Right ventricle myocardium superior (tissue), 1 donor: ENCODE results near the gene DENND4A. TPM values are rescaled to one million over a fixed set of nuclear protein-coding genes. Genes with fewer than 3 reads are reported as not detected.
"Not testable (repeated sequence)": the region's sequence is repeated elsewhere in the genome, so short reads cannot be mapped to it uniquely, and the experiment has no call there.

Experiments used
- ATAC-seq: fragments of 200-7000 bp; cut with Tn5 transposase; one replicate; pipeline ENCODE4 v1.9.1; 2020; ENCODE audit warnings: mild to moderate bottlenecking; ENCODE audit not compliant: poor library complexity
- DNase-seq: peaks from one replicate; pipeline ENCODE4 v3.0.0-alpha.2; 2020
- intact Hi-C: fragments of 100-400 bp; cut with DNase I; formaldehyde crosslinking; loops from one replicate; pipeline ENCODE4 v1.11.2; 2022
- microRNA-seq: library from miRNA; unstranded; fragments of <30 nt; microRNA quantifications from one replicate; pipeline ENCODE4 v1.2.0, GENCODE V29; 2020
- total RNA-seq: library from RNA; stranded (reverse); fragmentation: NEBNext Ultra II Directional; extraction: Animal tissue kit (Norgen Biotek cat#: 25700); gene quantifications from one replicate; pipeline ENCODE4 v1.2.1, GENCODE V29; 2021
- donor health status: DM: no; HTN: yes; CAD: no; lungs with severe emphysema.

Gene DENND4A
- total RNA-seq, 1 donor from 2014 or later, result 11.8 TPM

DNA sequence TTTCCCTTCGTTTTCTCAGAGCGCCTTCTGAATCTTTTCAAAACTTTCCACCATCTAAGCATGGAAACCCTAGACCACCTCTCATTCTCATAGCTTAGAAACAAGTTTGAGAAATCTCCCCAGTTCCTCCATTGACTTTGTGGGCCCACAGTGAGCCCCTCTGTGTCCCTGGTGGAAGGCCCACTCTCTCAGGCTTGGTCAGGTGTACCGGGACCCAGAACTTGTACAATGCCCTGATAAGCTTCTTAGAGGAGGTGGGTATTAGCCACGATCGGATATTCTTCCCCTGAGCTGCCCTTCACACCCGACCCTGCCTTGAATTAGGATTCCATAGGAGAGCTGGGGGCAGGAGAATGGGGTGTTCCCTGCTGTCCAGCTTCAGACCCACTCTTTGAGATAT is 170.5 kb downstream of the DENND4A start, which contains the start of gene SLC24A1:
TSS of gene SLC24A1 (plus strand) at position 301 of the 400 bp plus-strand sequence. CDS start 2,143 bp downstream, outside the sequence.
- DNase-seq, result no peak
- intact Hi-C loops, result no loop called here
- ATAC-seq, result no peak

DNA sequence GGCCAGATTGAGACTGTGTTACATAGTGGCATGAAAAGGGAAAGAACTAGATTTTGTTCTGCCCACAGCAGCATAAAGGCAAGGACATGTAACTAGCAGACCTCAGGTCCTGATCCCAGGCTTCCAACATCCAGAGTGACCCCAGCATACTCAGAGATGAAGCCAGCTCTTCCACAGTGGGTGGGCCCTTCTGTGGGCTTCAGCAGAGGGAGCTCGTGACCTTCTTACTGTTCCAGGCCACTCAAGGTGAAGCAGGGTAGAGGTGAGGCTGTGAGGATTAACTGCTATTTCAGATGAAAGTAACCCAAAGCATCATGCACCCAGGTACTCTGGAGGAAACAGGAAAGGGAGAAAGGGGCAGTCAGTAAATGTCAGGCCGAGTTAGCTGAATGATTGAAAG is 171.3 kb downstream of the DENND4A start:
- intact Hi-C loops, result no loop called here
- ATAC-seq (no peak), DNase-seq (no peak)

DNA sequence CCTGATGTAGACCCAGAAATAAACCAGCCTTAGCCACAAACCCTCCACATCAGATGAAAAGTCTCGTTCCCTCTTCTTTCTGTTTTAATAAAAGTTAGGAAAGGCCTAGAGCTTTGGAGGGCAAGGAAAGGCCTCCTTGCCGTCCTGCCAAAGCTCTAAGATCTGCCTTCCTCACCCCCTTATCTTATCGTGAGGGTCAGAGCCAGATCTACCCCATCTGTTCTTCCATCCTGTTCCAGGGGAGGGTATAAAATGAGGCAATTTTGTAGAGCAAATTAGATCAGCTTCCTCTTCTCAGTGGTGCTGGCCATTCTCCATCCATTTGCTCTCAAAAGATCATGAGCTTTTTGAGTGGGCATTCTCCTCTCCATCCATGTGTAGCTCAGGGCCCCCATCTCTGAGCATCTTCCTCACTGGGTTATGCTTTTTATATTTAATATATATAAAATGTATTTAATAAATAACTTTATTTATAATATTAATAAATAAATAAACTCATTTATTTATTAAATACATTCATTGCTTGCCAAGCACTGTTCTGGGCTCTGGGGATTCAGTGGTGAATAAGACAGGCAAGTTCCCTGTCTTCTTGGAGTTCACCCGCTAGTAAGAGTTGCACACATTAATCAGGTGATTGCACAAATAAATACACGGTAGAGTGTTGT is 172.3 kb downstream of the DENND4A start:
- intact Hi-C loops, result no loop called here
- ATAC-seq, result no peak

DNA sequence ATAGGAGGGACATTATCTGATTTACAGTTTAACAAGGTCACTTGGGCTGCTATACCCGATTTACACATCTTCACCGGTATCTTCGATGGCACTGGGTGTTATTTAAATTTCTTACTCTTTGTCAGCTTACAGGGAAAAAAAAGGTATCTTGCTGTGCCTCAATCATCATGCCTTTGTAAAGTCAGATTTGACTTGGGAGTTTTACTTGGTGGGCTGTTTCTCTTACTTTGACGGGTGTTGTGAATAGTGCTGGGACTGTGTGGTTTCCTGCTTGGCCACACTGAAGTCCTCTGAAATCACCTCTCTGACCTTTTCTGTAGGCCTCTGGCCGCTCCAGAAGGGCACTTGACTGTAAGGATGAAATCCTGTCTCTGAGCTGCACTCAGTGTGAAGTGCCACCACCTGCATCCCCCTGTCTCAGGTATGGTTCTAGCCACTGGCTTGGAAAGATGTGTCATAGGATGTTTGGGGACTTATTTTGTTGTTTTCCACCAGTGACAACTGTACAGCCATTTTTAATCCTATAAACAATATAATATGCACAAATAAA is 173.5 kb downstream of the DENND4A start:
- DNase-seq (no peak), ATAC-seq (no peak)
- intact Hi-C loops, result no loop called here

More for the DNA sequence above, 172.3 kb downstream of the DENND4A start:
- DNase-seq, result no peak

DNA sequence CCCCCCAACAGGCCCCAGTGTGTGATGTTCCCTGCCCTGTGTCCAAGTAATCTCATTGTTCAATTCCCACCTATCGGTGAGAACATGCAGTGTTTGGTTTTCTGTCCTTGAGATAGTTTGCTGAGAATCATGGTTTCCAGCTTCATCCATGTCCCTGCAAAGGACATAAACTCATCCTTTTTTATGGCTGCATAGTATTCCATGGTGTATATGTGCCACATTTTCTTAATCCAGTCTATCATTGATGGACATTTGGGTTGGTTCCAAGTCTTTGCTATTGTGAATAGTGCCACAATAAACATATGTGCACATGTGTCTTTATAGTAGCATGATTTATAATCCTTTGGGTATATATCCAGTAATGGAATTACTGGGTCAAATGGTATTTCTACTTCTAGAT is 176.2 kb downstream of the DENND4A start:
- intact Hi-C loops, DNase-seq, ATAC-seq: not testable (repeated sequence)

- ATAC-seq (no peak), DNase-seq (no peak)
- intact Hi-C loops, result no loop called here
Measured at GRCh38 chr15:65612949-65613744, 178.9 kb downstream of the DENND4A start.

GRCh38 chr15:65612616-65612946 is 179.5 kb downstream of the DENND4A start:
- DNase-seq, result no peak
- intact Hi-C loops, result no loop called here
- no peak for ATAC-seq

- intact Hi-C loops, result no loop called here
- no peak for DNase-seq
- no peak for ATAC-seq
Measured at GRCh38 chr15:65611888-65612615, 180.0 kb downstream of the DENND4A start.

DNA sequence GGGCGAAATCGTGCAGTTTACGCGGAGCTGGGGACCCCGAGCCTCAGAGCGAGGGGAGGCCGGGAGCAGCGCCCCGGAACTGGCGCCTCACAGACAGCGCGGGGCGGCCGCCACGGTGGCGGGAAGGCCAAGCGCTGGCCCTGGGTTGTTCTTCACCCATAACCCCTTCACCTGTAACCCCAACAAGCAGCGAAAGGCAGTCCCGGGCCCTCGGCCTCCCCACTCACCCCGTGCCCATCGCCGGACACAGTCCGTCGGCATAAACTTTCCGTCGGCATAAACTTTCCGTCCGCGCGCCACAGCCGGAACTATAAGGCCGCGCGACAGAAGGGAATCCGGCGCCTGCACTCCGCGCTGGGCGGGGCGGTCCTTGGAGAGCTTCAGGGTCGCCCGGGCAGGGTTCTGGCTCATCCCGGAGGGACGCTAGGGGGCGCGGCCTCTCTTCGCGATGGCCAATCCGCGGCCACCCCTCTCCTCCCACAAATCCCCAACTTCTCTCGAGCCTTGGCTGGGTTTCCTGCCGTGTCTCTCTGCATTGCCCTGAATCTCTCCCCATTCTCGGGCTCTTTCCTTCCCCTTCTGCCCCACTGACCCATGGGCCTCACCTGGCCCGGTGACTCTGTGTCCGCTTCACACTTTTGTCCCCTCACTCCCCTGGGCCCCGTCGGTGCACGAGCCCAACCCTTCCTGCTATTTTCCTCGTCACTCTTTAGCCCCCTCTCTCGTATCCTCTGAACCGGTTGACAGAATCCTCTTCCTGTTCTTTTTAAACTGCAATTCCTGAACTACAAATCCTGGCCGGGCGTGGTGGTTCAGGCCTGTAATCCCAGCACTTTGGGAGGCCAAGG is 181.0 kb downstream of the DENND4A start, which contains the start of gene INTS14:
TSS of gene INTS14 (minus strand) at position 261 of the 848 bp plus-strand sequence. CDS start 3,751 bp downstream, outside the sequence.
- peak; percentile 99 for ATAC-seq
- intact Hi-C loops, result no loop called here
- DNase-seq, result peak; percentile 99

Small RNA genes lying within 50 kb of the gene (microRNA-seq; reads per million reads assigned to microRNA genes)
- not detected for gene MIR4511

Other genes with a start within 250 kb of the DENND4A start
- 9.8 TPM for gene INTS14, start 181.2 kb downstream of the DENND4A start, total RNA-seq
- gene SLC24A1, start 170.4 kb downstream of the DENND4A start, total RNA-seq, result 2.0 TPM
- gene RAB11A, start 77.2 kb upstream of the DENND4A start, total RNA-seq, result 142 TPM